Measurements from ENCODE around the gene HYLS1.

The HYLS1 gene

DNA sequence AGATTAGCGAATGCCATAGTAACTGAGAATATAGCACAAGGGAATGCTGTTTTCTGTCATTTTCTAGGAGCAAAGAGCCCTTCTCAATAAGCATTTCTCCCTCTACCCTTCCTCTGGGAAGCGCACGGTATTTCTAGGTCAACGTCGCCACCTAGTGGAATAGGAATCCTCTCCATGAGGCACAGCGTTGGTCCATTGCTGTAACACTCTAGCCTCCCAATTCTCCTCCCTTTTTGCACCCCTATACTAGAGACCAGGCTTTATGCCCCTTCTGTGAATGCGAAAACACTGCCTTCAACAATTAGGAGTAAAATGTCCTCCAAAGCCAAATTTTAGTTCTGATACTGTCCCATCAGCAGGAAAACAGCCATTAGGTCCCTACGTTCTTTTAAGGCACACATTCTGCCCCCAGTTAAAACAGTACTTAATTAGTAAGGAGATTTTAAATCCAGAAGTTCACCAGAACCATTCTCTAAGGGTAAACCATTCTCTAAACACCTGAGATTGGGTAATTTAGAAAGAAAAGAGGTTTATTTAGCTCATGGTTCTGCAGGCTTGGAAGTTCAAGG, 12.8 kb upstream of the HYLS1 start:
- Histone ChIP-seq H3K4me3 (ENCODE audit: low read depth, low read length) (no peak overlapping the region), H3K9me3 (ENCODE audit: control insufficient read depth, insufficient read depth, low read depth, low read length) (peaks cover 13% of the 10 kb centered on the region), H3K27me3 (ENCODE audit: control insufficient read depth, insufficient read depth, low read length) (no peaks in the 10 kb centered on the region), H3K4me1 (ENCODE audit: control insufficient read depth, insufficient read depth, low read length) (no peaks in the 10 kb centered on the region), H3K9ac (ENCODE audit: low read length) (no peak overlapping the region), H3K27ac (ENCODE audit: low read depth, low read length) (no peak overlapping the region), H3K36me3 (ENCODE audit: control insufficient read depth, insufficient read depth, low read length) (no peaks in the 10 kb centered on the region)

DNA sequence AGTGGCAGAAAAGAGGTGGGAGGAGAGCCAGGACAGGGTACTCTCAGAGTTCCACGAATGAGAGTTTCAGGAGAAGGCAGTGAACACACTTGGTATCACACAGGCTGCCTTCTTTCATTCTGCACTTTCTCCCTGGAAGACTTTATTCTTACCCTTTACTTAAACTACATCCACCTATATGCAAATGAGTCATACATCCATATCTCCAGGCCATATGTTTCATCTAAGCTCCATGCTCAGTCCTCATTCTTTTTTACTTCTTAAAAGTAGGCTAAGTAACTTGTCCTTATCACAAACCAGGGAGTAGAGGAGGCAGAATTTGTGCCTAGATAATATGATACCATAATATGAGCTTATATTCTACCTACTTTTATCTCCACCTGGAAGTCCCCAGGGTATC, 6.2 kb upstream of the HYLS1 start:
- Histone ChIP-seq H3K4me1 (ENCODE audit: control insufficient read depth, insufficient read depth, low read length) (no peaks in the 10 kb centered on the region), H3K27ac (ENCODE audit: low read depth, low read length) (no peak overlapping the region), H3K27me3 (ENCODE audit: control insufficient read depth, insufficient read depth, low read length) (no peaks in the 10 kb centered on the region), H3K4me3 (ENCODE audit: low read depth, low read length) (no peak overlapping the region), H3K9me3 (ENCODE audit: control insufficient read depth, insufficient read depth, low read depth, low read length) (peaks cover 7% of the 10 kb centered on the region), H3K9ac (ENCODE audit: low read length) (no peak overlapping the region), H3K36me3 (ENCODE audit: control insufficient read depth, insufficient read depth, low read length) (no peaks in the 10 kb centered on the region)

DNA sequence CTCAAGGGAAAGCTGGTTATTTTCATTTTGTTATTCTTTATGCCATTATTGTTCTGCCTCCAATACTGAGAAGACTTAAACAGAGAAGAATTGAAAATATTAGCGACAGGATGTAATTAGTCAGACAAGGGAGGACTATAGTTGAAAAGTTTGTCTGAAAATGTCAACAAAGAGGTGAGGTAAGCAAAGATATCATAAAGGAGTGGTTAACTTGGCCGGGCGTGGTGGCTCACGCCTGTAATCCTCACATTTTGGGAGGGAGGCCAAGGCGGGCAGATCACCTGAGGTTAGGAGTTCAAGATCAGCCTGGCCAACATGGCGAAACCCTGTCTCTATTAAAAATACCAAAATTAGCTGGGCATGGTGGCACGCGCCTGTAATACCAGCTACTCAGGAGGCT, 4.1 kb upstream of the HYLS1 start:
- H3K9me3 ChIP-seq (ENCODE audit: control insufficient read depth, insufficient read depth, low read depth, low read length) = peaks cover 11% of the 10 kb centered on the region
- no peak overlapping the region for H3K4me3 ChIP-seq (ENCODE audit: low read depth, low read length)
- no peaks in the 10 kb centered on the region for H3K36me3 ChIP-seq (ENCODE audit: control insufficient read depth, insufficient read depth, low read length)
- H3K27me3 ChIP-seq (ENCODE audit: control insufficient read depth, insufficient read depth, low read length) = peaks cover 2% of the 10 kb centered on the region; the same call in 1 of the 2 replicates
- no peak overlapping the region for H3K9ac ChIP-seq (ENCODE audit: low read length)
- no peaks in the 10 kb centered on the region for H3K4me1 ChIP-seq (ENCODE audit: control insufficient read depth, insufficient read depth, low read length)
- H3K27ac ChIP-seq (ENCODE audit: low read depth, low read length) = no peak overlapping the region

DNA sequence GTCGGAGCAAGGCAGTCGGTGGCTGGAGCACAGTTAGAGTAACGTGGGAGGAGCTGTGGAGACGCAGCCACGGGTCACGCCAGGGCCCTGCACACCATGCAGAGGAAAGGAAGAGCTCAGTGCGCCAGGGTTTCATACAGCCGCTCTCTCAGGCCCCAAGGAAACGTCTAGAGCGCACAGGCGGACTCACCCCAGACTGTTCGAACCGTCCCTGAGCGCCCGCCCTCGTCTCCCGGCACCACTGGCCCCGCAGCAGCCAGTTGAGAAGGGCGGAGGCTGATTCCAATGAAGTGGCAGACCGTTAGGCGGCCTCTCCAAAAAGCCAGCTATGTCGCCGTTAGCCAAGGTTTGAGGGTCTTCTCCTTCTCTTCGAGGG, 483 bp upstream of the HYLS1 start:
- H3K4me1 ChIP-seq (ENCODE audit: control insufficient read depth, insufficient read depth, low read length) = peaks cover 4% of the 10 kb centered on the region; the same call in 1 of the 2 replicates
- no peak overlapping the region for H3K27ac ChIP-seq (ENCODE audit: low read depth, low read length)
- H3K9me3 ChIP-seq (ENCODE audit: control insufficient read depth, insufficient read depth, low read depth, low read length) = peaks cover 11% of the 10 kb centered on the region
- peak overlapping the region; percentile 80 for H3K4me3 ChIP-seq (ENCODE audit: low read depth, low read length)
- no peak overlapping the region for H3K9ac ChIP-seq (ENCODE audit: low read length)
- H3K36me3 ChIP-seq (ENCODE audit: control insufficient read depth, insufficient read depth, low read length) = 0 out of 2 replicates have a peak, but pooled peaks cover 2% of the 10 kb centered on the region
- peaks cover 2% of the 10 kb centered on the region; the same call in 1 of the 2 replicates for H3K27me3 ChIP-seq (ENCODE audit: control insufficient read depth, insufficient read depth, low read length)

DNA sequence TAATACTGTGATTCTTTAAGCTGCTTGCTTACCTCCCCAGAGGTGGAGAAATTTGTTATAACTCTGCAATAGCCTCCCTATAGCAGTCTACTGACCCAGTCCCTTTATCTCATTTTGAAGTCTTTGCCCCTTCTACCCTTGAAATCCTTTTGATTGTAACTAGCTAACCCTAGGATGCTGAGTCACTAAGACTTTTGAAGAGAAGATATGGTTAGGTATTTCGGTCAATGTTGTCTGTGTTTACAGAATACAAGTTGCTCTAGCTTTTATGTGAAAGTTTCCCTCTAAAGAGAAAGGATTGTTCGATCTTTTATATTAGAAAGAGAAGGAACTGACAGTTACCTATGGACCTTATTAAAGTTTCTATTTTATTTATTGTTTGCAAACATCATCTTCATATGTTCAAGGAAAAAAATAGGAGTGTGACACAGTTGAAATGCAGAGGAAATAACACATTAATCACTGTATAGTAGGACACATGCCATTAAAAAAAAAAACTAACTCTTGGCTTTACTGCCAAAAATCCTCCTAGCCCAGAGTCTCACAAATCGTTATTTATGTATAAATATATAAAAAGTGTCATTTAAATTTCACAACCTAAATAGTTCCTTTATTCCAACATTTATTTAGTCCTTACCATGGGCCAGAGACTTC, 3.1 kb downstream of the HYLS1 start:
- H3K9me3 ChIP-seq (ENCODE audit: control insufficient read depth, insufficient read depth, low read depth, low read length) = peaks cover 9% of the 10 kb centered on the region
- no peak overlapping the region for H3K27ac ChIP-seq (ENCODE audit: low read depth, low read length)
- H3K9ac ChIP-seq (ENCODE audit: low read length) = no peak overlapping the region
- H3K4me1 ChIP-seq (ENCODE audit: control insufficient read depth, insufficient read depth, low read length) = peaks cover 4% of the 10 kb centered on the region; the same call in 1 of the 2 replicates
- peaks cover 34% of the 10 kb centered on the region for H3K36me3 ChIP-seq (ENCODE audit: control insufficient read depth, insufficient read depth, low read length)
- H3K27me3 ChIP-seq (ENCODE audit: control insufficient read depth, insufficient read depth, low read length) = peaks cover 2% of the 10 kb centered on the region; the same call in 1 of the 2 replicates
- no peak overlapping the region for H3K4me3 ChIP-seq (ENCODE audit: low read depth, low read length)

DNA sequence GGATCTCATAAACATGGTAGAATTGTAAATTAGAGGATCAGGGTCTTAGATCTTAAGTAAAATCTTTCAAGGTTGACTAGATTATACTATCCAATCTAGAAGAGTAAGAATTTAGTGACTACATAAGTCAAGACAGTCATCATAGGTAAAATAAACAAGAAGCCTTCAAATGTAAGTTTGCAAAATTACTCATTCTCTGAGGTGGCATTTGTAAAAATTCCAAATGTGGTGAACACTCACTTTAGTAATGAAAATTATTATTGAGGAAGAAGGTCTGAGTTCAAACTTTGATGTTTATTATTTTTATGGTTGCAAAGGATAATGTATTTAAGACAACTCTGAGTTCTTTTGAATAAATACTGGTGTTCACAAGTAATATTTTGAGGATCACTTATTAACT, 4.6 kb downstream of the HYLS1 start:
- H3K4me1 ChIP-seq (ENCODE audit: control insufficient read depth, insufficient read depth, low read length) = peaks cover 4% of the 10 kb centered on the region; the same call in 1 of the 2 replicates
- no peak overlapping the region for H3K4me3 ChIP-seq (ENCODE audit: low read depth, low read length)
- H3K9me3 ChIP-seq (ENCODE audit: control insufficient read depth, insufficient read depth, low read depth, low read length) = no peaks in the 10 kb centered on the region
- H3K9ac ChIP-seq (ENCODE audit: low read length) = no peak overlapping the region
- H3K36me3 ChIP-seq (ENCODE audit: control insufficient read depth, insufficient read depth, low read length) = peaks cover 40% of the 10 kb centered on the region
- no peak overlapping the region for H3K27ac ChIP-seq (ENCODE audit: low read depth, low read length)
- H3K27me3 ChIP-seq (ENCODE audit: control insufficient read depth, insufficient read depth, low read length) = no peaks in the 10 kb centered on the region

DNA sequence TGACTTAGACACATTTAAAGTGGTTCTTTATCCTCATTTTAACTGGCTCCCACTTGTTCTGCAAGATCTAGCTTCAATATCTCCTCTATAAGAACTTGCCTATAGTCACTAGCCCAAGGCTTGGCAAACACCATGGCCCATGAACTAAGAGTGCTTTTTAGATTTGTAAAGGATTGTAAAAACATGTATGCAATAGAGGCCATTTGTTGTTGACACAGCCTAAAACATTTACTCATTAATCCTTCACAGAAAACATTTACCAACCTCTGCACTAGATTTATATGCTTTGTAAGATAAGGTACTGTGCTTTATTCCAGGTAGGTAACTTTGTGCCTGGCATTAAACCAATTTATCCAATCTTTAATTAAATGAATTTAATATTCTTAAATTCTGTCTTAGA, 5.5 kb downstream of the HYLS1 start:
- Histone ChIP-seq H3K27ac (ENCODE audit: low read depth, low read length) (no peak overlapping the region), H3K4me3 (ENCODE audit: low read depth, low read length) (no peak overlapping the region), H3K36me3 (ENCODE audit: control insufficient read depth, insufficient read depth, low read length) (peaks cover 40% of the 10 kb centered on the region), H3K4me1 (ENCODE audit: control insufficient read depth, insufficient read depth, low read length) (peaks cover 4% of the 10 kb centered on the region; the same call in 1 of the 2 replicates), H3K9ac (ENCODE audit: low read length) (no peak overlapping the region), H3K9me3 (ENCODE audit: control insufficient read depth, insufficient read depth, low read depth, low read length) (no peaks in the 10 kb centered on the region), H3K27me3 (ENCODE audit: control insufficient read depth, insufficient read depth, low read length) (no peaks in the 10 kb centered on the region)

DNA sequence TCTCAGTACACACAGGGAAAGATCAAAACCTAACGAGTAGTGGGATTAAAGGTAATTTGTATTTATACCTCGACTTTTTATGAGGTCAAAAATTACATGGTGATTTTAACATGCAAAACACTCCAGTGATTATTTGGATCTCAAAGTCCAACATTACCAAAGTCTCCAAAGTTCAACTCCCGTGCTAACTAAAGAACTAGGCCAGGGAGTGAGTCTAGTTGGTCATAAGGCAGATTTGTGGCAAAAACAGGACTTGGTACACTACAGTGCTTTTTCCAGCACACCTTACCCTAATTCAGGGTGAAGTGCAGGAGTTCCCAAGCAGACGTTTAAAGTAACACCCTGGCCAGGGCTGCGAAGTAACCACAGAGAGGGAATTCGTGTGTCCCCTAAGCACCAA, 14.4 kb downstream of the HYLS1 start:
- H3K9me3 ChIP-seq (ENCODE audit: control insufficient read depth, insufficient read depth, low read depth, low read length) = peaks cover 4% of the 10 kb centered on the region; the same call in 1 of the 2 replicates
- 0 out of 2 replicates have a peak, but pooled peaks cover 2% of the 10 kb centered on the region for H3K4me1 ChIP-seq (ENCODE audit: control insufficient read depth, insufficient read depth, low read length)
- H3K9ac ChIP-seq (ENCODE audit: low read length) = no peak overlapping the region
- H3K4me3 ChIP-seq (ENCODE audit: low read depth, low read length) = peak overlapping the region; percentile 33; the same call in 1 of the 2 replicates
- no peak overlapping the region for H3K27ac ChIP-seq (ENCODE audit: low read depth, low read length)
- peaks cover 22% of the 10 kb centered on the region for H3K27me3 ChIP-seq (ENCODE audit: control insufficient read depth, insufficient read depth, low read length)
- peaks cover 20% of the 10 kb centered on the region for H3K36me3 ChIP-seq (ENCODE audit: control insufficient read depth, insufficient read depth, low read length)

DNA sequence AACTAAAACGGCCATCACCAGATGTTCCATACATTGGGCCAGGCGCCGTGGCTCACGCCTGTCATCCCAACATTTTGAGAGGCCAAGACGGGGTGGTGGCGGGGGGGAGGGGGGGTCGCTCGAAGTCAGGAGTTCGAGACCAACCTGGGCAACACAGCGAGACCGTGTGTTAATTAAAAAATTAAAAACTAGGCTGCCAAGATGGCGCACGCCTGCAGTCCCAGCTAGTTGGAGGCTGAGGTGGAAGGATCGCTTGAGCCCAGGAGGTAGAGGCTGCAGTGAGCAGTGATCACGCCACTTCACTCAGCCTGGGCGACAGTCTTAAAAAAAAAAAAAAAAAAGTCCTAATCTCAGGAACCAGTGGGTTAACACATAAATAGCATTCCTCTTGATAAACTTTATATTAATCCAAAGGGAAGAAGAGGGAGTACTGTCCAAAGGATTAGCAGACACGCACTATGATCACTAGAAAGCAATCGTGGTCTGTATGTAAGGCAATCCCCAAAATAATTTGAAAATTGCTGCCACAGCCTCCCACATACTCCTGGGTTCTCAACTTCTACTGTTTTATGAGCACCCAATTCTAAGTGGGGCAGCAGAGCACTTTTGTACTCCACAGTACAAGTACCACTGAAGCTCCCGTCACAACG, 14.9 kb downstream of the HYLS1 start:
- Histone ChIP-seq H3K4me1 (ENCODE audit: control insufficient read depth, insufficient read depth, low read length) (0 out of 2 replicates have a peak, but pooled peaks cover 2% of the 10 kb centered on the region), H3K4me3 (ENCODE audit: low read depth, low read length) (peak overlapping the region; percentile 90), H3K27me3 (ENCODE audit: control insufficient read depth, insufficient read depth, low read length) (peaks cover 22% of the 10 kb centered on the region), H3K36me3 (ENCODE audit: control insufficient read depth, insufficient read depth, low read length) (peaks cover 20% of the 10 kb centered on the region), H3K27ac (ENCODE audit: low read depth, low read length) (no peak overlapping the region), H3K9ac (ENCODE audit: low read length) (peak overlapping the region; percentile 71), H3K9me3 (ENCODE audit: control insufficient read depth, insufficient read depth, low read depth, low read length) (peaks cover 4% of the 10 kb centered on the region; the same call in 1 of the 2 replicates)

DNA sequence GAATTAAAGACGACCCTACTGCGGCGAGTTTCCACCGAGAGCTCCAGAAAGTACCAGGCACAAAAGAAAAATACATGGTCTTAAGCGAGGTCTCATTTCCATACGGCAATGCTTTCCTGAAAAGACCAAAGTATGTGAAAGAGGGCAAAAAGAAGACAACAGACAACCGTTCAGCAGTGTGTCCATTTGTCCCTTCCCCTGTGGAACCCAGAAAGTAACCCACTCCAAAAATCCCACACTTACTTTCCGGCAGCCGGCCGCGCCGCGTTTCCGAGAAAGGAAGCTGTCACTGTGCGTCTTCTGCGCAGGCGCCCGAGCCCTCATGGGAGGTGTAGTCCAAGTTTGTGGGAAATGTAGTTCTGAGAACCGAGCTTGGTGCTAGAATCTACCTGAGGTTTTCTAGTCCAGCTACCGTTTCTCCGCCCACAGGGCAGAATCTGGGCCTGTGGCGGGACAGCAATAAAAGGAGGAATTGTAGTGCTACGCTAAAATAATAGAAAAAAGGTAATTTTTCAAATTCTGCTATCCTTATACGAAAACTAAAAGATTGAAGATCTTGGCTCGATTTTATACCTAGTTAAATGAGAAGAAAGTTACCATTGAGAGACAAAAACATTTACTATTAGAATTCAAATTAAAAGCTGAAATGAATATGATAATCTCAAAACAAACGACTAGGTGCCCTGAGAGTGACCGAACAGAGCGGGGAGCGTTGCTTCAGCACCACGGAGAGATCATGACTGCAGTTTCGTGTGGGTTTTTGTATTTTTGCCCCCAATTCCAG, 15.7 kb downstream of the HYLS1 start, which contains the start of gene PUS3:
PUS3 (minus strand) TSS at position 280 of the 784 bp plus-strand sequence. CDS start 6,922 bp downstream, outside the sequence.
- Histone ChIP-seq H3K27me3 (ENCODE audit: control insufficient read depth, insufficient read depth, low read length) (peaks cover 22% of the 10 kb centered on the region), H3K27ac (ENCODE audit: low read depth, low read length) (no peak within 1 kb of the TSS), H3K4me3 (ENCODE audit: low read depth, low read length) (peak within 1 kb of the TSS; percentile 90), H3K9me3 (ENCODE audit: control insufficient read depth, insufficient read depth, low read depth, low read length) (peaks cover 4% of the 10 kb centered on the region; the same call in 1 of the 2 replicates), H3K36me3 (ENCODE audit: control insufficient read depth, insufficient read depth, low read length) (peaks cover 20% of the 10 kb centered on the region), H3K4me1 (ENCODE audit: control insufficient read depth, insufficient read depth, low read length) (0 out of 2 replicates have a peak, but pooled peaks cover 2% of the 10 kb centered on the region), H3K9ac (ENCODE audit: low read length) (peak within 1 kb of the TSS; percentile 71)
